HG03039 (cell line): Measurements from ENCODE around the gene SPEN.
A peak's percentile ranks its signal among the peaks of the same experiment; 100 is the strongest.

Experiments used
- ATAC-seq: cut with Tn5 transposase; IDR thresholded peaks from one replicate; pipeline ENCODE4 v1.9.1; 2021; ENCODE audit warnings: mild to moderate bottlenecking, moderate library complexity; ENCODE audit not compliant: unreplicated experiment

Gene SPEN

GRCh38 chr1:15945011-15945831 is 97.7 kb downstream of the SPEN start:
- ATAC-seq: no peak

- ATAC-seq: no peak
Measured at GRCh38 chr1:15945832-15946448, 98.4 kb downstream of the SPEN start.

GRCh38 chr1:15946571-15947381 is 99.3 kb downstream of the SPEN start:
- ATAC-seq: no peak

DNA sequence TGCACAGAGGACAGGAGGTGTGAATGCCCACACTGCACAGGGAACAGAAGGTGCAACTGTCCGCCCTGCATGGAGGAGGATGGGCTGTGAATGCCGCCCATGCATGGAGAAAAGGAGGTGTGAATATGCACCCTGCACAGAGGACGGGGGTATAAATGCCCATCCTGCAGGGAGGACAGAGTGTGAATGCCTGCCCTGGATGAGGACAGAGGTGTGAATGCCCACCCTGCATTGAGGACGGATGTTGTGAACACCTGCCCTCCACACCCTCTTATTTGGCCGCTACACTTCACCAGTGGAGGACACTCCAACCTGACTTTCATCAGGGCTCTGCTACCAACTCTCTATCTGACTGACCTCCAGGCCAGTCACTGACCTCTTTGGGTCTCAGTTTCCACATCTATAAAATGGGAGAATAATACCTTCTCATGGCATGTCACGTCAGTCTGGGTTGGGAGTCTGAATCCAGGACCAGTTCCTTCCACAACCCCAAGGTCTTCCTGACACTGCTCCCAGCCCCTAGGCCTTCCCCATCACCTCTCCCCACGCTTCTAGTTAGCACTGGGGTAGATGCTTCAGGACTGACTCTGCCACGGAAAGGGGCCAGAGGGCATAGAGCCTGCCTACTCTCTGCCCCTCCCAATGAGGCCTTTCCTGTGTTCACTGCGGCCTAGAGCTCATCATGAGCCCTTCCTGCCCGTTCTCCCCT is 100.0 kb downstream of the SPEN start:
- no peak for ATAC-seq

- ATAC-seq: no peak
Measured at GRCh38 chr1:15948091-15948591, 100.6 kb downstream of the SPEN start.

GRCh38 chr1:15948595-15949452 is 101.3 kb downstream of the SPEN start:
- ATAC-seq: peak; percentile 11

DNA sequence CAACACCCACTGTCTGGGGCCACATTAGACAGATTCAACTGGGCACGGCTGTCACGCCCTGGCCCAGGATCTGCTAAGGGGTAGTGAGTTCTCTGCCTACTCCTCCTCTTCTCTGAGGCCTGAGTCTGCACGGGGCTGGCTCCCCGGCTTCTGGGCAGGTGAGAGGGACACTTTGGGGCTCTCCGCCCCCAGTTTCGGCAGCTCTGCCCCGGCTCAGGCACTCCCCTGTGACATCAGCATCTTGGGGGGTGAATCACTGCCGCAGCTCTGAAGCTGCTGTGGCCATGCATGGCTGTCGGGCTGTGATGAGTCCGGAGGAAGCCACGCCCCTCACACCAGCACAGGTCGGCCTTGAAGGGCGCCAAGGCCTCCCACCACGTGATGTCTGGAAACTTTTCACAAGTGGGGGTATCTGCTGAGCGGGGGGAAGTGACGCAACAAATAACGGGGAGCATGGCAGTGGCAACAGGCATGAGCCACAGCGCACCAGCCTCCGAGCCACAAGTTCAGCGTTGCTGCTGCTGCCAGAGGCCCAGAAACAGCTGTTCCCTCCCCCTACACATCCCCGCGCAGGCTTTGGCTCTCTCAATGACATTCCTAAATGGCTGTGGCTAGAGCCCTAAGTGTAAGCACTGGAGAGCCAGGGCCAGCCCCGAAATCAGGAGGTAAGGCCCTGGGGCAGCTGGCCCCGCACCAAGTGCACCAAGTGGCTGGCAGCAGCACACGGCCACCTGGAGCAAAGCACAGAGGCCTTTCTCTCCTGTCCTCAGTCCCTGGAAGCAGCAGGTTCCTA is 102.1 kb downstream of the SPEN start:
- peak; percentile 41 for ATAC-seq

DNA sequence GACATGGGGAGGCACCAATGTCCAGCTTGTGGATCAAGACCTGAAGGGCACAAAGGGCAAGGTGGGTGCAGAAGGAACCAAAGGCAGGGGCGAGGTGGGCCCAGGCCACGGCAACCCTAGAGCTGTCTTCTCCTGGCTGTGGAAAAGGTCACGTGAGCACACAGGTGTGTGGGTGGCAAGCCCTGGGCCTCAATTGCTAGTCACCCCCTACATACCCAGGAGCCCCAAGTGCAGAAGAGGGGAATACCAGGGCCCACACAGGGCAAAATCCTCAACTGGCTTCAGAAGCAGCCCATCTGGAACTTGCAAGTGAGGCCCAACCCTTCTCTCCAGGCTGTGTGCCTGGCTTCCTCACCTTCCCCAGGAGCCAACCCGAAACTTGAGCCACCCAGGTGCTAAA is 102.8 kb downstream of the SPEN start:
- no peak for ATAC-seq

DNA sequence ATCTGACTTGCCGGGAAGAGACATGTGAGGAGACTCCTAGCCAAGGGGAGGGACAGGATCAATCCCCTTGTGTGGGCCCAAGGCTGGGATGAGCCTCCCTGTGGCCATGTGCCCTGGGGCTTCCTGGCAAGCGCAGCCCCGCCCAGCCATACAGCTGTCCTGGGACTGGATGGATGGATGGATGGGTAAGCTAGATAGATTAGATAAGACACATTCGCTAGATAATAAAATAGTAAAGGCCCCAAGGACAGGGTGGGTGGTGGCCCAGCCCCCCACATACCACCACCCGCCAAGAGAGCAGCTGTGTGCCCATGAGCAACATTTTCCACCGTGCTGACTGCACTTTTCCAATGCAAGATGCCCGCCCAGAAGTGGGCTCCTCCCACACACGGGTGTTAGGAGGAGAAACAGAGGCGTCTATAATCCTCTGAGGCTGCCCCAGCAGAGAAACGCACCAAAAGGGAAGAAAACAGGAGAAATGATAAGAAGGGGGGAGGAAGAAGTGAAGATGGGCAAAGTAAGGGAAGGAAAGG is 103.3 kb downstream of the SPEN start:
- ATAC-seq: no peak

- ATAC-seq: no peak
Measured at GRCh38 chr1:15951341-15952153, 104.0 kb downstream of the SPEN start.

DNA sequence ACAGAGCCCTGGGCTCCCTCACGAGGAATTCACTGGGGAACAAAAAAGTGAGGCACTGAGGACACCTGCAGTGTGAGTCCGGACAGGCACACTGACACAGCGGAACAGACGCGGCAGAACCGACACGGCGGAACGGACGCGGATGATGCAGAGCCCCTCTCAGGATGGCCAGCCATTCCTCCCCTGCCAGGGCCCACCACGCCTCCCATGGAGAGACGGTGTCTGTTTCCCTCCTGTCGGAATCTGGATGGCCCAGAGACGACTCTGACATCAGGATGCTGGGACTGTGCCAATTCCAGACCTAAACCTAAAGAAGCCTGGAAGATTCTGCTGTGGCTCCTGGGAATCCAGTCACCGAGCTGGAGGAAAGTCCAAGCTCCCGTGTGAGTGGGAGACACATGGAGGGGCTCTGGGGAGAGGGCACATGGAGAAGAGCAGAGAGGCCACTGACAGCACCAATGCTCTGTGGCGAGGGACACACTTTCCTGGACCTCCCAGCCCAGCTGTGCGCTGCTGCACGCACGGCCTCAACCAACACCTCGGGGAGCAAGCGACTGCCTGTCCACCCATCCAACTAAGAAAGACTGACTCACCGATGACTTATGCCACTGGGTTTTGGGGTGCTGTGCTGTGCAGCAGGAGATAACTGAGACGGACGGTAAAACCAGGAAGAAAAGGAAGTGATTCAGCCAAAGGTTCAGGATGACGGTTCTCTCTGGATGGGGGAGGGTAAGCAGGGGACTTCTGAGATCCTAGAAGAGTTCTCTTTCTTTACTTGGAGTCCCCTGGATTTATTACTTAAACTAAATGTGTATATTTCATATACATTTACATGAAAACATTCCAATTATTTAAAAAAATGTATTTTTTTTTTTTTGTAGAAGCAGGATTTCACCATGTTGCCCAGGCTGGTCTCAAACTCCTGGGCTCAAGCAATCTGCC is 105.1 kb downstream of the SPEN start:
- no peak for ATAC-seq

DNA sequence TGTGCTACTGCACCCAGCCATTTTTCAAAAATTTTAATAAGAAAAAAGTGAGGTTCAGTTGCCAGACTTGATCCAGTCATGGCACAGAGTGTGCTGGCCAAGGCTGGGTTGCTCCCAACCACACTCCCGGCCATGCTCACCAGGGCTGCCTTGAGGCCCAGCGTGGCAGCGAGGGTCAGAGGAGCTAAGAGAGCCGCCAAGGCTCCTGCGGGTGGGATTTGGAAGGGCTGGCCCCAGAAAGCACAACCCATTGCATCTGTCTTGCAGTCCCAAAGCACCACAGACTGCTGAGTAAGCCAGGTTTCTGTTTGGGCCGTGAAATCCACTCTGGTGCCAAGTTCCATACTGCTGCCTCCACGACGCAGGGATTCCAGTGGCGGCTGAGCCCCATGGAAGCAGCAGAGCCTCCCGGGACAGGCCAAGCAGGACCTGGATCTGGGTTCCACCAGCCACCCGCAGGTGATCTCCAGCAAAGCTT is 105.8 kb downstream of the SPEN start:
- no peak for ATAC-seq

DNA sequence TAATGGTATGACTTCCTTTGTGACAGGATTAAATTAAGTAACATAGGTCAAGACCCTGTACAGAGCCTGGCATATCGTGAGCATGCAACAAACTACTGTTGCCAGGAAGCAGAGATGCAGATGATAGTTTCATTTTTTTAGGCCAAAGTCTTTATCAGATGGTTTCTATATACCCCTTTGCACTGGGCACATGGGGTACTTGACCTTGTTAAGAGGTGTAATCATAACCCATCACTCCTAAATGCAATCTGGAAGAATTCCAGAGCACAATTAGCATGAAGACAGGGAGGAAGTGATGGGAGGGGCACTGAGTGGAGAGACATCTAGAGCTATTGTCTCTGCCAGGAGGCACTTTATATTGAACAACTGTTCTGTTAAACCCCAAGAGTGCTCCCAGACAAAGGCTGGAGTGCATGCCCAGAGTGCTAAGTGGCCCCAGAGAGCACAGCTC is 106.3 kb downstream of the SPEN start:
- no peak for ATAC-seq

- ATAC-seq: no peak
Measured at GRCh38 chr1:15954316-15954715, 106.8 kb downstream of the SPEN start.

DNA sequence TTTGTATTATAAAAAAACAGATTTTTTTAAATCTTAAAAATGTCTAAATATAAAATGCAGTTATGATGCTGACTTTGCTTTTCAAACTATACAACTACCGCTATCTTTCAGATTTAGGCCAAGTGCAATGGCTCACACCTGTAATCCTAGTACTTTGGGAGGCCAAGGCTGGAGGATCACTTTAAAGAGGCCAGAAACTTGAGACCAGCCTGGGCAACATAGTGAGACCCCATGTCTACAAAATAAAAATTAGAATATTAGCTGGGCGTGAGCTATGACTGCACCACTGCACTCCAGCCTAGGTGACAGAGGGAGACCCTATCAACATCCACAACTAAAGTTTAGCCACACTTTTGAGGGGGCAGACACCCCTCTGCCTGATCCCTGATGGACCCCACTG is 108.0 kb downstream of the SPEN start:
- ATAC-seq: no peak

DNA sequence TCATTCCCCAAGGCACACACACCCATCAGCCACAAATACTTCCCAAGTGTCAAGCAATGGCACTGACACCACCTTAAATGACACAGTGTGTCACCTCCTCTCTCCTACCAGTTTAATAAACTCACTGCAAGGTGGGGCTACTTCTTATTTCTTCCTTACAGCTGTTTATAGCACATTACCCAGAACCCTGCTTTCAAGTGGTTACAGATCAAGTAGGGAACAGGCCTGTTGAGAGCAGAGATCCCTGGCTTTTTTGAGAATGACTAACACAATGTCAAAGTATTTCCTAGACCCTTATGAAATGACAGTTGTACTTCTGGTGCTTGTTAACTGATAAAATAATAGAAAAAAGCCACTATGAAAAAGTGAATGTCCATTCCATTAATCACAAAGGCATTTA is 108.6 kb downstream of the SPEN start:
- ATAC-seq: no peak
